Measurements from ENCODE around the gene ANGPTL2.
"Not testable (repeated sequence)": the region's sequence is repeated elsewhere in the genome, so short reads cannot be mapped to it uniquely, and the experiment has no call there.

ANGPTL2 gene, protein sequence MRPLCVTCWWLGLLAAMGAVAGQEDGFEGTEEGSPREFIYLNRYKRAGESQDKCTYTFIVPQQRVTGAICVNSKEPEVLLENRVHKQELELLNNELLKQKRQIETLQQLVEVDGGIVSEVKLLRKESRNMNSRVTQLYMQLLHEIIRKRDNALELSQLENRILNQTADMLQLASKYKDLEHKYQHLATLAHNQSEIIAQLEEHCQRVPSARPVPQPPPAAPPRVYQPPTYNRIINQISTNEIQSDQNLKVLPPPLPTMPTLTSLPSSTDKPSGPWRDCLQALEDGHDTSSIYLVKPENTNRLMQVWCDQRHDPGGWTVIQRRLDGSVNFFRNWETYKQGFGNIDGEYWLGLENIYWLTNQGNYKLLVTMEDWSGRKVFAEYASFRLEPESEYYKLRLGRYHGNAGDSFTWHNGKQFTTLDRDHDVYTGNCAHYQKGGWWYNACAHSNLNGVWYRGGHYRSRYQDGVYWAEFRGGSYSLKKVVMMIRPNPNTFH

DNA sequence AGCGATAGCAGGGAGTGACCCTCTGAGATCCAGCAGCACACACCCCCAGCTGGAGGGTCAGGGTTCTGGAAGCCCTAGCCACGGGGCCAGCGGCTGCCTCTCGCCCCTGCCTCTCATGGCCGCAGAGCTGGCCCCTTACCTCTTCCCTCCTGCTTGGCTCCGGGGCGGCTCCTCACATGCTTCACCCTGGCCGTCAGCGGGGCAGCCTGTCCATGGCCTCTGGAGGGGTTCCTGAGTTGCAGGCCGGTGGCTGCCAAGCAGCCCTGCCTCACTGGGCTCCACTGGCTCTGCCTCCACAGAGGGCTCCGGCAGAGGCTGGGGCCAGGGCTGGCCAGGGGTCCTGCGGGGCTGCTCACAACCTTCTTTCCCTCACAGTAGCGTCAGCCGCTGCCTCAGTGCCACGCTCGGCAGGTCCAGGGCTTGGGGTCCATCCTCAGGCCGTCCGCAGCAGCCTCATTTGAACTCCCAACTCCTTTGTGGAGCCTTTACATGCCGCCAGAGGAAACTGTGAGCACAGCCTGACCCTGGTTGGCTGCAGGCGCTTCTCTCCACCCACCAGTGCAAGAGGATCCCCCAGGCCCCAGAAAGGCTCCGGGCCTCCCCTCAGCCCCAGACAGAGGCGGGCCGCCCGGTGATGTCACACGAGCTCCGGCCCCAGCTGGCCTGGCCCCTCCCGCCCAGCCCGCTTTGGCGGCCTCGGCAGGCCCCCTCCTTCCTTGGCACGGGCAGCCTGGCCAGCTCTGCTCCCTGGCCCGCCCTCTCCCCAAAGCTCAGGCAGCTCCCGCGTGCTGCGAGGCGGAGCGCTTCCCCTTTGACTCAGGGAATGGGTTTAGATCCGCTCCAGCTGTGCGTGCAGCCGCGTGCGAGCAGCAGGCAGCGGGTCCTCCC, at the start of gene ANGPTL2:
Gene ANGPTL2 (minus strand): TSS at position 460 of the 888 bp plus-strand sequence. CDS start 13,904 bp downstream, outside the sequence.
- DNase-seq (ENCODE audit: low read depth), result peak; percentile 70

DNA sequence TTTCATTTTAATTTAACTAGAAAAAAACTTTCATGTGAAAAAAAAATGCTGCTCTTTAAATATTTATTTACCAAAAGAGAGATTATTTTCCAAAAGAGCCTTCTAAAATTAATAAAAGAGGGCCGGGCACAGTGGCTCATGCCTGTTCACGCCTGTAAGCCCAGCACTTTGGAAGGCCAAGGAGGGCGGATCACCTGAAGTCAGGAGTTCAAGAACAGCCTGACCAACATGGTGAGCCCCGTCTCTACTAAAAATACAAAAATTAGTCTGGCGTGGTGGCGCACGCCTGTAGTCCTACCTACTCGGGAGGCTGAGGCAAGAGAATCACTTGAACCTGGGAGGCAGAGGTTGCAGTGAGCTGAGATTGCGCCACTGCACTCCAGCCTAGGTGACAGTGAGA, 48.9 kb upstream of the ANGPTL2 start:
- not testable (repeated sequence) for DNase-seq (ENCODE audit: low read depth)

DNA sequence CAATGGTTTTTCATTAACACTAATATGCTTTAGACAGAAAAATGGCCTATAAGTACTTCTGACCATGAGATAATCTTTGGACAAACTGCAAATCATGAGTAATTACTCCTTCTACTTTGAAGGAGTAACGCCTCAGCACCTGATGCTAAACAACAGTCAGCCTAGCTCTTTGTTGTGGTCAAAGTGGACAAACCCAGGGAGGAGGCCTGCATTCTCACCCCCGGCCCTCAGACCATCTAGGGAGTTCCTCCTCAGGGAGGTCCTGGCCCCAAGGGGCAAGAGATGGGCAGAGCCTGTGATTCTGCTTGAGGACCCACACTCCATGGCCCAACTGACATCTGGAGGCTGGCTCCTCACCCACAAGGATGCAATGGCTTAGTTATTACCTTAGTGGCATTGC, 48.2 kb upstream of the ANGPTL2 start:
- DNase-seq (ENCODE audit: low read depth), result no peak

DNA sequence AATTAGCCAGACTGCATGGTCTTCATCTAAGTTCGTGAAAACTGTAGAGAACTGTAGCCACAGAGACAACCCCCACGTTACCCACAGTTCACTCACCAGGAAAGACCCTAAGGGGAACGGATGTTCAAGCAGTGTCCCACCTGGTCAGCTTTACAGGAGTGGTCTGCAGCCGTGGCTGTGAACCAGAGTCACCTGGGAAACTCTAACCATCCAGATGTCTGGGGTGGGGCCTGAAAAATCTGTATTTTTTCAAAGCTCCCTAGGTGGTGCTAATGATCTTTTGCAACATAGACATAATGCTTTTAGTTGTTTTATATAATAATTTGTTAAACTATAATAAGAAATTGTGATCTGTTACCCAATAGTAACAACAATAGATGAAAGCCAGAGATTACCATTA, 47.7 kb upstream of the ANGPTL2 start:
- DNase-seq (ENCODE audit: low read depth), result no peak

DNA sequence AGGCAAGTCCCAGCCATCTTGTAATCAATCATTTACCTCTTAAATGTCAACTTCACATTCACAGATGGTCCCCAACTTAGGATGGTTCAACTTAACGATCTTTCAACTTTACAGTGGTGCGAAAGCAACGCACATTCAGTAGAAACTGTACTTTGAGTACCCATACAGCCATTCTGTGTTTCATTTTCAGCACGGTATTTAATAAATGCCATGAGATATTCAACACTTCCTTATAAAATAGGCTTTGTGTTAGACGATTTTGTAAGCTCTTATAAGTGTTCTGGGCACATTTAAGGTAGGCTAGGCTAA, 47.1 kb upstream of the ANGPTL2 start:
- no peak for DNase-seq (ENCODE audit: low read depth)

DNA sequence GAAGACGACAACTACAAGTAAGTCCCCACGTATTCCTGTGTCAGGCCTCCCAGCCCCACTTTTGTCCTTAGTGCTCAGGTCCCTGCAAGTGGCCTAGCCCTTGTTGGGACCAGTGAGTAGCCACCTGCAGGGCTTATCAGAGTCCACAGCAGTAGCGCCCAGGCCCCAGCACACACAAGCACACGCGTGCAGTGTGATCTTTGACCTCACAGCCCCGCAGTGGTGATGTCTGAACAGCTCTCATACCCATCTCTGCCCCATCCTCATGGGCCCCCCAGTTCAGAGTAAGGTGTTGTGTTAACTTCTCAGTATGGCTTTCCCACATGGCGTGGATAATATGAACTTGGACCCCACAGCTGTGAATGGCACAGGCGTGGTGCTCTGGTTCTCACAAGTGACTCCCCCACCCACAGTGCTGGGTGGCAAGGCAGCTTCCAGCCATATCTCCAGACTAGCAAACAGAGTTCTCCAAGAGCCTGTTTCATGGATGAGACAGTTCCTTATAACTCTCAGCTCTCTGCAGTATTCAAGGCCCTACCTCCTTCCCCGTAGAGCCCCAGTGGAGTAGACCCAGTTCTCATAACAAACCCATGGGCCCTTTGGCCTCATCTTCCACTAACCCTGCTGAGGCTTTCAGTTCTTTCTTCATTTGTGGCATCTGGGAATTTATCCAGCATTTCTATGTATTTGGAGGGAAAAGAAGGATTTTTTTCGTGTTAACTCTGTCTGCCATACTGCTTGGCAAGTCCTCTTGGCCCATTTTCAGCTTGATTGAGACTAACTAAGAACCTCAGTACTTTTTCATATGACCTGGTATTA, 46.5 kb upstream of the ANGPTL2 start:
- DNase-seq (ENCODE audit: low read depth), result no peak

DNA sequence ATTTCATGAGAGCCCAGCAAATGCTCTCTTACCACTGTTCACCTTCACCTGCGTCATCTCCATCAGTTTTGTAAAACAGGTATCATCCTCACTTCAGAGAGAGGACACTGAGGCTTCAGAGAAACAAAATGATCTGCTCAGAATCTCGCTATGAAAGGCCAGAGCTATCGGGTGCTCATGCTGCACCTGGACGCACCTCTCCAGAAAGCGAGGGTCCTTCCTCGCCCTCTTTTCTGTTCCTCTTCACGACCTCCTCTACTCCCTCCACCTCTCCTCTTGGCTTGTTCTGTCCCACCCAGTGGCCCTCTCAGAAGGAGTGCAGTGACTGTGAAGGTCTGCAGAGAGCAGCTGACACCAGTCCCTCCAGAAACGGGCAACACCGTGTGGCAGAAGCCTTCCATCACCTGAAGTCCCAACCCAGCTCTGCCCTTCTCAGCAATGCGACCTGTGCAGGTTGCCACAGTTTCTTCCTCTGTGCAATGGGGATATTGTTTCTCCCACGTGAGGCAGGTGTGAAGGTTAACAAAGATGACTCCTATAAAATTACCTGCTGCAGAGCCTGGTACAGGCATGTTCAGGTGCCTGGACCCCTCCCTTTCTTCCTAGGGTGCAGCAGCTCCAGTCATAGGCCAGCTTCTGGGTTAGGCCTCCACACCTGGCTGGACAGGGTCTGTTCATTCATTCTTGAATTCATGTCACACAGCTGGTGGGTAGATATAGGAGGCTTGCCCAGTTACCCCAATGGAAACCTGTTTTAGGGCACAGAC, 45.3 kb upstream of the ANGPTL2 start:
- no peak for DNase-seq (ENCODE audit: low read depth)

DNA sequence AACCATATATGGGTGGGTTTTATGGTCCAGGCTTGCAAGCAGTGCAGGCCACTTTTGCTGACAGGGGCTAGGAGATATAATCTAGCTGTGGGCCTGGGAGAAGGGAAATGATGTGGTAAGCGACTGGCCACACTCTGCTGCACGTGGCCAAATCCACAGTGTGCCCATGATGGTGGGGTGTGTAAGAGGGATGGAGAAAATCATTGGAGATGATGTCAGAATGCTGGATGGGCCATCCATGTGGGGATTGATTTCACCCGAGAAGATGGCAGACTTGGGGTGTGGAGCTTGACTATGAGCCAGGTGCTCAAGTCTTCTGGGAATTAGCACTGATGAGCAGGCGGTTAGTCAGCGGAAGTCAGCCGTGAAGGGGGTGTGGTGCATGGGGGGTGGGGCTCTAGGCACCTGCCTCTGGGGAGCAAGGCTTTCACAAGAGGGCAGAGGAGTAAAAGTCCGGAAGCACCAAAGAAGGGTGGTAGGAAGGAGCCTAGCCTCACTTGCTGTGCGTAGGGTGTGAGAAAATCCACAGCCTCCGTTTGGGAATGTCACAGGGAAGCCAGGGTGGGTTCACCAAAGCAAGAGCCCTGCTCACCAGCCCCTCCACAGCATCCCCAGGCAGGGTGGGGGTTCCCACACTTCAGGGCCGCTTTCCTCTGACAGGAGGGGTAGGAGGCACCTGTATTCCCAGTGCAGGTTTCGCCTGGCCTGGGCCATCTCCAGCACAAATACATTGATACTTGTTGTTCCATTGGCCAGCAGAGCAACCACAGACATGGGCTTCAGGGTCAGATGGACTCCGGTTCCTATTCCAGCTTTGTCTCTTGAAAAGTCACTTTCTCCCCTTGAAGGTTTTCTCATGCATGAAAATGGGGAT, 44.5 kb upstream of the ANGPTL2 start:
- DNase-seq (ENCODE audit: low read depth), result no peak

DNA sequence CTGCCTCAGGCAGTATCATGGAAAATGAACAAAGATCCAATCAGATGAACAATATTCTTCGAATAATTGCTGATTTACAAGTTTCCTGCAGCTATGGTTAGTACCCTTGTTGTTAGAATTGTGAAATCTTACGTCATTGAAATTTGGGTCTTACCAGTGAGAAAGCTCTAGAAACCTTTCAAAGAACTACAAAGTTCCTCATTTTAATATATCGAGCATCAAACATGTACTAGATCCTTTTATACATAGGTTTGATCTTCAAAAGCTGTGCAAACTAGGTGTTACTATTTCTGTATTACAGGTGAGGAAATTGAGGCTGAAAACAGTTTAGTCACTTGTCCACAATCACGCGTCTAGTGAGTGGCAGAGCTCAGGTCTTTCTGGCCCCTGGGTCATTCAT, 43.7 kb upstream of the ANGPTL2 start:
- DNase-seq (ENCODE audit: low read depth), result no peak

DNA sequence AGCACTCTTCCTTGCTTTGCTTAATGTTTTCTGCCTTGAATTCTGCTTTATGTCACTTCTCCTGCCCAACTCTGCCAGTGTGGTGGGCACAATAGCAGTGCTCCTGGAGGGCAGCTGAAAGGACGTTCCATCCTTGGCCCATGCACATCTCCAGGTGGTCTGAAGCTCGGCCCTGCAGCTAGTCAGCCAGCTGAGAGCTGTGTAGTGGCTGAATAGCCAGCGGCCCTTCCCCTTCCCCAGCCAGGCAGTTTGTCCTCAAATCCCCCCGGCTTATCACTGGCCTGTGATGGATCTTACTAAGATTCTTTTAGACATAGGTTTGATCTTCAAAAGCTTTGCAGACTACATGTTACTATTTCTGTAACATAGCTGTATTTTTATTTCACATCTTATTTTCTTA, 42.7 kb upstream of the ANGPTL2 start:
- no peak for DNase-seq (ENCODE audit: low read depth)

DNA sequence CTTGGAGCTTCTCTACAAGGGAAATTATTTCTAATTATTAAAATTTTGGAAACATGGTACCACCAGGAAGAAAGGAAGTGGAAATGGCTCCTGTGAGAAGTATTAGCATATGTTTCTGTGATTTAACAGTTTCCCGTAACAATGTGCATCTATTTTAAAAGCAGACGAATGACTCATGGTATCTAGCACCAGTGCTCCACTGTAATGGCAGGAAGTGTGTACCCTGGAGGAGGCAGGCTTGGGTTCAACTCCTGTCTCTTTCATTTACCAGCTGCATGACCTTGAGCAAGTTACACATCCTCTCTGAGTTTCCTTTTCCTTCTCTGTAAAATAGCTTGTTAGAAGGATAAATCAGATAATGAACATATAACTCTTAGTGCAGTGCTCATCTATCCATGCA, 41.0 kb upstream of the ANGPTL2 start:
- peak; percentile 68 for DNase-seq (ENCODE audit: low read depth)

DNA sequence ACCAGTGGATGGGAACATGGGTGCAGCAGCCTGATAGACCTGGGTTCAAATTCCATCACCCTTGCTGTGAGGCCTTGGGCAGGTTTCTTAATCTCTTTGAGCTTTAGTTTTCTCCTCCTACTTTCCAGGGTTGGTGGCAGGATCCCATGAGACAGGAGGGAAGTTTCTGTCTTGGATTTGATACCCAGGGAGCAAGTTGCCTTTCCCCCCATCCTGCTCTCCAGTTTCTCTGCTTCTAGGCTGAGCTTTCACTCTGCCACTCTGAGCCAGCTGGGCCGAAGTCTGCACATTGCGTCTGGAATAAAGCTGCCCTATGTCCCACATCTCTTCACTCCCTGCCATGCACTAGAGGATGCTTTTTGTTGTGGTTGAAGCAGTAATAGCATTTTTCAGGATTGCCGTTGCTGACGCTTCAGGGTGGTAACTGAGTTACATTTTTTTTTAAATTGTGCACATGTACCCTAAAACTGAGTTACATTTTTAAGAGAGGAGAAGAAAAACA, 40.5 kb upstream of the ANGPTL2 start:
- no peak for DNase-seq (ENCODE audit: low read depth)

DNA sequence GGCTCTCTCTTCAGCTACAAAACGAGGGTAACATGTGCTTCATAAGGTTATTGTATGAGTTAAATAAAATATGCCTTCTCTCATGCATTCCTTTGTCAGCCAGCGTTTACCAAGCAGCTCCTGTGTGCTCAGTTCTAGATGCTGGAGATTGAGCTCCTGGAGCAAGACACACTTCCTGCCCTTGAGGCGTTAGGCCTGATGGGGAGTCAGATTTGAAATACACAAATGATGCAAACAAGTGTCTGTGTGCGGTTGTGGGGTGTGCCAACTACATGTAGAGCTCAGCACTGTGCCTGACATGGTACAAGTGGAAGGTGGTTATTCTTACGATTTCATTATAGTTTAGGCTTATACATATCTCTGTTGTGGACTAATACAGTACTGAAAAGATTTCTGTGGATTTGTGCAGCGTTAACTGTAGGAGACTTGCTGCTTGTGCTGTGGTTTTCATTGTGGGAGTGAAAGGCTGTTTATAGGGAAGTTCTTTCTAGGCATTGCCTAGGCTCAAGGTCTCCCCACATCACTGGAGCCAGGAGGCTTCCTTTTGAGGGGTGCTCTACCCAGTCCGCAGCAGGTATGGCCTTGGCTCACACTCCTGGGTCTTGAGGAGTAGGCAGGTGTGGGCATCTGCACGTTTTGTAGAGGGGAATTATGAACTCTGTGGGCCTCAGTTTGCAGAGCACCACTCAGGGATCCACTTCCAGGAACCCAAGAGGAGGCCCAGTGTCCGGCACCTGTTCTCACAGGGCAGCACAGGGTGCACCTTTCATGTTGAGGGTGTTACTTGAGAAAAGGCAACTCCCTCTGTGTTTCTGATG, 39.8 kb upstream of the ANGPTL2 start:
- DNase-seq (ENCODE audit: low read depth), result peak; percentile 44

DNA sequence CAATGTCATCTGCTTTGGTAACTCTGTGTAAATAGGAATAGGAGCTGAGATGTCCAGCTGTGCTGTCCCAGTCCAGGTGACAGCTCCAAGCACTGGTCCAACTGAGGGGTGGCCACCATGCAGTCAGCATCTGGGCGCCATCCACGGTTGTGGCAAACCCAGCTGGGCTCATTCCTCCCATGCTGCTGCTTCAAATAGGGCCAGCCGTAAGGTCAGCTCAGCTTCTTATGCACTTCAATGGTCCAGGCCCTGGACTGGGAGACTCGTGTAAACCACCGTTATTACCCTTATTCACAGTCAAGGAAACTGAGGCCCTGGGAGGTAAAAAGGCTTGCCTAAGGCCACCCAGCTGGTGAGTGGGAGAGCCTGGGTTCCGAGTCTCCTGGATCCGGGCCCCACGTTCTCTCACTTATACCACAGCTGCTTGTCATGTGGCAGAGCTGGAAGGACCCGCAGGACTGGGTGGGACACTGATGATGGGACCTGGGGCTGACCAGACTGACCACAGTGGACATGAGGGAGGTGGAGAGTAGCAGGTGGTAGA, 38.7 kb upstream of the ANGPTL2 start:
- no peak for DNase-seq (ENCODE audit: low read depth)

DNA sequence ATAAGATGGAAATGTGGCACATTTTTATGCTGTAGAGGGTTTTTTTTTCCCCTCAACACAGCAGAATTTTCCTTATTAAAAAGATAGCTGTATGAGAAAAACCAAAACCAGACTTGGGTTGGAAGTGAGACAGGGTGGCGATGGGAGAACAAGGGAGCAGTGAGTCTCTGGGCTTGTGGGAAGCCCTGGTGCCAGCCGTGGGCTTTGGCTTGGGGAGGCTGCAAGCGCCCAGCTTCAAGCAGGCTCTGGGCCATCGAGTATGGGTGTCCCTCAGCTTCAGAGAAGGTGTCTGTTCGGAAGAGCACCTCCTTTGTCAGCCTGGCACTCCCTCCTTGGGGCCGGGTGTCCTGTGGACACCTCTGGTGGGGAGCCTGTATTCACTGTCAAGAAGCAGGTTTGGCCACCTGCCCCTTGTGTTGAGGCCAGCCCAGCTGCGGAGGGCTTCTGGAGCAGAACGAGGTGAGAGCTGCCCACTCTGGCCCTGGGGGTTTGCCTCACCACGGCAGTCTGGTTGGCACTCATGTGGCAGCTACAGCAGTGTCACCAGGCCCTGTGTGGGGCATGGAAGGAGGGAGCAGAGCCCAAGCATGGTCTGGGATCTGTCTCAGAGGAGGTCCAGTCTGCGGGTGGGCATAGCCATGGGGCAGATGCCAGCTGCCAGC, 37.6 kb upstream of the ANGPTL2 start:
- DNase-seq (ENCODE audit: low read depth), result no peak

DNA sequence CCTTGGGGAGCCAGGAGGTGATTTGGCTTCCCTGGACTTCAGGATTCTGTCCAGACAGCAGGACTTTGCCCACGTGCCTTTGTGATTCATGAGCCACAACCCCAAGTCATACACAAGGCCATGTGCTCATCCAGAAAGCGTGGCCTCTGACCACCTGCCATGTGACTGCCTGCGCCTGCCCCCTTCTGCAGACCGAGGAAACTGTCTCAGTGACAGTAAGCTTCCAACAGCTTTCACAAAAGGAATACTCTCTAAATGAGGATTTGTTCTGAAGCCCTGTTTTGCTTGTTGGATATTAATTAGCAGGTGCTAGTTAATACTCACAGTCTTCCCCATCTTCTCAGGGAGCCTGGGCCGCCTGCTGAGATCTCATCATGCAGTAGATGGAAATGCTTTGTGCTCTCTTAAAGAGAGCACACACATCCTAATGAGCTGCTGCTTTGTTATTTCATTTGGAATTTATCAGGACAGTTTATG, 36.9 kb upstream of the ANGPTL2 start:
- peak; percentile 88 for DNase-seq (ENCODE audit: low read depth)

DNA sequence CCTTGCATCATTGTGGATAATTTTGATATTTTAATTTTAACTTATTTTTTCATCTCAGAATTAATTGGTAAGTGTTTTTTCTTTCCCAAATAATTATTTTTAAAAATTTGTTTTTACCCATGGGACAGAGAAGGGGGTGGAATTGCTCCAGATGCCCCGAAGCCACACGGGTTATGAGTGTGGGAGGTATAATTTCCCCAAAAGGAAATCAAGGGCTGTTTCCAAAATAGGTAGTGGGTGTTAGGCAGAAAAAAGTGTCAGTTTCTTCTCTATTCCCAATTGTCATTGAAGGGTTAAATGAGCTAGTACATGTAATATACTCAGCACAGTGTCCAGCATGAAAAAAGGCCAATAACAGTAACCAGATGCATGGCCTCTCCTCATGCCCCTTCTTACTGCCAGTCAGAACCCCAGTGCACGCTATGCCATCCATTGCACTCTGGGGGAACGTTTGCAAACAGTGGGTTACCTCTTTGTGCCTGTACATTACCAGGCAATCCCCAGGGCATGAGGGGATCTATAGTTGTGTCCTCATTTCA, 36.4 kb upstream of the ANGPTL2 start:
- no peak for DNase-seq (ENCODE audit: low read depth)

DNA sequence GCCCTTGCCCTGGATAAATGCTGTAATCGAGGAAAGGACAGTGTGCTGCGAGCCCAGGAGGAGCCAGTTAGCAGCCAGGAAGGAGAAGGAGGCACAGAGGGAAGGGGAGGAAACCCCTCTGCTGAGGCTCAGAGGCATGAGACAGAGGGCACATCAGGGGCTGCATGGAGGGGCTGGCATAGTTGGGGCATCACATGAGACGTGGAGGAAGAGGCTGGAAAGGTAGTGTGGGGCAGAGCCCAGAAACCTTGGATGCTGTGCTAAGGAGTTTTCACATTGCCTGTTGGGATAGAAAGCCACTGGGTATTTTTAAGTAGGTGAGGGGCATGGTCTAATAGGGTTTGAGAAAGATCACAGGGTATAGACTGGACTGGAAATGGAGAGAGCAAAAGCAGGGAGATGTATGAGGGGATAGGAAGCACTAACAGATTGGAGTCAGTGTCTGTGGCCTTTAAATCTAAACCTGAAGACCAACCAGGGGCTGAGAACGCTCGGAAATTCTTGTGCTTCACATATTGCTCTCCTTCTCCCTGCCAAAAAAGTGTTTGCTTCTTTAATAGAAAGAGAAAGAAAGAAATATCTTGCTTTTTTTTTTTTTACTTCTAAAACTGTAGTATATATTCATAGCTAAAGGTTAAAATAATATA, 33.0 kb upstream of the ANGPTL2 start:
- no peak for DNase-seq (ENCODE audit: low read depth)
